Sigmoid colon (tissue), 4 donors: ENCODE measurements around the gene SNAP47.

ENCODE experiments used
- EP300 ChIP-seq, 4 donors: sonication (generic); formaldehyde crosslinking; IDR thresholded peaks; one replicate each; pipeline ENCODE4 v1.6.1; 2017; ENCODE audit warnings: antibody characterized with exemption in 4 of 4
- POLR2A ChIP-seq, 2 donors: fragments of 450-650 bp; IDR thresholded peaks; one replicate each; pipeline ENCODE4 v1.6.1; 2016; ENCODE audit warnings: antibody characterized with exemption in 2 of 2, mild to moderate bottlenecking in 2 of 2, moderate library complexity in 2 of 2
- POLR2AphosphoS5 ChIP-seq, 4 donors: sonication (generic); formaldehyde crosslinking; IDR thresholded peaks; one replicate each; pipeline ENCODE4 v1.6.1; 2017; ENCODE audit warnings: antibody characterized with exemption in 4 of 4
- TF ChIP-seq, protein P1 (sequence below), 4 experiments: fragments of 450-650 bp in 3 of 4; fragments of 200-600 bp in 1 of 4; IDR thresholded peaks; one replicate each; pipeline ENCODE4 v1.5.1; 2016 to 2019; ENCODE audit warnings: antibody characterized with exemption in 4 of 4, mild to moderate bottlenecking in 3 of 4, moderate library complexity in 2 of 4

DNA sequence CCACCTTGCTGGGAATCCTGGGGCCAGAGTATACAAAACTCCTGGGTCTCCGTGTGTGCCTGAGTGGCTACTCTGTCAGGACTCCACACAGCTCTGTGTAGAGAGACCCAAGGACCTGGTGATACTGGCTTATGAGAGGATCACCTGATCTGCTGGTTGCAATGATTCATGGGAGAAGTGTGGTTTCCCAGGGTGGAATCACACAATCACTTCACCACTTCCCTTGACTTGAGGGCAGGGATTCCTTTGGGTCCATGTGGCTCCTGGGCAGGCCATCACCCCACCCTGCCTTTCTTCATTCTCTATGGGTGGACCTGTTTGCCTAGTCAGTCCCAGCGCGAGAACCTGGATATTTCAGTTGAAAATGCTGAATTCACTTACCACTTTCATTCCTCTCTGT, 93.6 kb downstream of the SNAP47 start:
- TF ChIP-seq POLR2A (IDR thresholded peaks at IDR 0.05), result no peak
- TF ChIP-seq, protein P1, sequence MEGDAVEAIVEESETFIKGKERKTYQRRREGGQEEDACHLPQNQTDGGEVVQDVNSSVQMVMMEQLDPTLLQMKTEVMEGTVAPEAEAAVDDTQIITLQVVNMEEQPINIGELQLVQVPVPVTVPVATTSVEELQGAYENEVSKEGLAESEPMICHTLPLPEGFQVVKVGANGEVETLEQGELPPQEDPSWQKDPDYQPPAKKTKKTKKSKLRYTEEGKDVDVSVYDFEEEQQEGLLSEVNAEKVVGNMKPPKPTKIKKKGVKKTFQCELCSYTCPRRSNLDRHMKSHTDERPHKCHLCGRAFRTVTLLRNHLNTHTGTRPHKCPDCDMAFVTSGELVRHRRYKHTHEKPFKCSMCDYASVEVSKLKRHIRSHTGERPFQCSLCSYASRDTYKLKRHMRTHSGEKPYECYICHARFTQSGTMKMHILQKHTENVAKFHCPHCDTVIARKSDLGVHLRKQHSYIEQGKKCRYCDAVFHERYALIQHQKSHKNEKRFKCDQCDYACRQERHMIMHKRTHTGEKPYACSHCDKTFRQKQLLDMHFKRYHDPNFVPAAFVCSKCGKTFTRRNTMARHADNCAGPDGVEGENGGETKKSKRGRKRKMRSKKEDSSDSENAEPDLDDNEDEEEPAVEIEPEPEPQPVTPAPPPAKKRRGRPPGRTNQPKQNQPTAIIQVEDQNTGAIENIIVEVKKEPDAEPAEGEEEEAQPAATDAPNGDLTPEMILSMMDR (IDR thresholded peaks at IDR 0.05), result no peak
- TF ChIP-seq POLR2AphosphoS5 (IDR thresholded peaks at IDR 0.05), result no peak
- no peak for TF ChIP-seq EP300 (IDR thresholded peaks at IDR 0.05)
